Motor neuron (in vitro differentiated cells): Measurements from ENCODE around the gene AGAP5. TPM values are rescaled to one million over a fixed set of nuclear protein-coding genes. Genes with fewer than 3 reads are reported as not detected.
"Not testable (repeated sequence)": the region's sequence is repeated elsewhere in the genome, so short reads cannot be mapped to it uniquely, and the experiment has no call there.

ENCODE experiments used
- ATAC-seq, 8 experiments: fragments of 200-7000 bp; cut with Tn5 transposase; replicated peaks in 6 of 8; 2 replicates each; pipeline ENCODE4 v1.8.0; 2021; ENCODE audit warnings: mild to moderate bottlenecking in 8 of 8, moderate library complexity in 8 of 8
- H3K27ac ChIP-seq, 2 donors: fragments of 250-450 bp; sonication (Bioruptor Pico); 2 replicates each; pipeline ENCODE4 v1.9.0; 2021; ENCODE audit warnings: antibody characterized with exemption in 2 of 2, mild to moderate bottlenecking in 2 of 2, moderate library complexity in 1 of 2
- H3K4me1 ChIP-seq, 2 donors: fragments of 250-450 bp; sonication (Bioruptor Pico); replicated peaks in 1 of 2; 2 replicates each; pipeline ENCODE4 v1.6.1; 2021; ENCODE audit warnings: antibody characterized with exemption in 2 of 2, mild to moderate bottlenecking in 2 of 2, moderate library complexity in 1 of 2
- H3K4me3 ChIP-seq, 5 donors: fragments of 250-450 bp; sonication (Bioruptor Pico); 2 replicates each; pipeline ENCODE4 v1.9.0; 2021; ENCODE audit warnings: antibody characterized with exemption in 5 of 5, mild to moderate bottlenecking in 5 of 5, moderate library complexity in 4 of 5
- WGBS, 10 experiments: fragments of 450-650 bp; shearing (Covaris generic); methylation state at CpG; one replicate each; pipeline ENCODE4 v1.0.0; 2022; 5-methylcytosine and 5-hydroxymethylcytosine counted together
- in situ Hi-C, 9 experiments: fragments of 400-800 bp; cut with MboI; loops; one replicate each; pipeline ENCODE4 v1.15.0; 2021; ENCODE audit warnings: low sequenced_read_pairs in 9 of 9, low pct_unique_long_range_greater_than_20kb in 2 of 9; ENCODE audit not compliant: unreplicated experiment in 9 of 9
- total RNA-seq, 8 experiments: library from RNA; unstranded; fragments of 300-600 nt; gene quantifications; 2 replicates each; pipeline versions ENCODE4 v1.2.3 to v1.2.4, GENCODE V29; 2022

Gene AGAP5
- total RNA-seq, 8 experiments from 2014 or later, result 2.0 to 10.2 (median 4.1) TPM

GRCh38 chr10:73707628-73708027 is 9.7 kb upstream of the AGAP5 start:
- H3K4me1 ChIP-seq, H3K27ac ChIP-seq, in situ Hi-C loops, H3K4me3 ChIP-seq, ATAC-seq: not testable (repeated sequence)

GRCh38 chr10:73706488-73706887 is 8.6 kb upstream of the AGAP5 start:
- H3K27ac ChIP-seq, in situ Hi-C loops: not testable (repeated sequence)
- WGBS, 10 experiments, result 100% methylated on average over 1 of the region's 2 CpGs; no CpG with 5 or more reads in 9 of the 10 experiments

GRCh38 chr10:73705506-73706072 is 7.7 kb upstream of the AGAP5 start:
- ATAC-seq, H3K4me3 ChIP-seq, in situ Hi-C loops, H3K27ac ChIP-seq, H3K4me1 ChIP-seq: not testable (repeated sequence)
- 100% methylated on average over 1 of the region's 1 CpG; no CpG with 5 or more reads in 9 of the 10 experiments for WGBS, 10 experiments

More at GRCh38 chr10:73706488-73706887, 8.6 kb upstream of the AGAP5 start:
- ATAC-seq, H3K4me3 ChIP-seq, H3K4me1 ChIP-seq: not testable (repeated sequence)

- H3K27ac ChIP-seq, ATAC-seq, in situ Hi-C loops, H3K4me1 ChIP-seq, H3K4me3 ChIP-seq: not testable (repeated sequence)
Measured at GRCh38 chr10:73703924-73704323, 6.0 kb upstream of the AGAP5 start.

GRCh38 chr10:73698819-73699218 is 910 bp upstream of the AGAP5 start:
- H3K4me3 ChIP-seq, H3K4me1 ChIP-seq, ATAC-seq, in situ Hi-C loops, H3K27ac ChIP-seq: not testable (repeated sequence)
- no CpG with 5 or more reads among the region's 2 CpGs for WGBS, 10 experiments

- H3K27ac ChIP-seq, ATAC-seq, H3K4me3 ChIP-seq, in situ Hi-C loops, H3K4me1 ChIP-seq: not testable (repeated sequence)
Measured at GRCh38 chr10:73695302-73695701, 2.6 kb downstream of the AGAP5 start.

GRCh38 chr10:73690755-73691154 is 7.2 kb downstream of the AGAP5 start:
- H3K27ac ChIP-seq, H3K4me3 ChIP-seq, ATAC-seq, H3K4me1 ChIP-seq, in situ Hi-C loops: not testable (repeated sequence)
- 90 to 100% (median 100%) methylated on average over 1 to 4 of the region's 6 CpGs; no CpG with 5 or more reads in 3 of the 10 experiments for WGBS, 10 experiments

- H3K4me3 ChIP-seq, H3K4me1 ChIP-seq, H3K27ac ChIP-seq, in situ Hi-C loops, ATAC-seq: not testable (repeated sequence)
- WGBS, 10 experiments, result no CpG with 5 or more reads among the region's 28 CpGs
Measured at GRCh38 chr10:73689596-73689995, 8.3 kb downstream of the AGAP5 start.

GRCh38 chr10:73687641-73688040 is 10.3 kb downstream of the AGAP5 start:
- 0 to 100% (median 96%) methylated on average over 1 of the region's 1 CpG; no CpG with 5 or more reads in 2 of the 10 experiments for WGBS, 10 experiments
- H3K27ac ChIP-seq, ATAC-seq, H3K4me3 ChIP-seq, in situ Hi-C loops, H3K4me1 ChIP-seq: not testable (repeated sequence)

GRCh38 chr10:73674546-73674945 is 23.4 kb downstream of the AGAP5 start:
- no CpG with 5 or more reads among the region's 20 CpGs for WGBS, 10 experiments
- ATAC-seq, H3K27ac ChIP-seq, H3K4me3 ChIP-seq, in situ Hi-C loops, H3K4me1 ChIP-seq: not testable (repeated sequence)

- H3K4me1 ChIP-seq, ATAC-seq, in situ Hi-C loops, H3K4me3 ChIP-seq, H3K27ac ChIP-seq: not testable (repeated sequence)
- WGBS, 10 experiments, result no CpG with 5 or more reads among the region's 4 CpGs
Measured at GRCh38 chr10:73668378-73668777, 29.5 kb downstream of the AGAP5 start.

GRCh38 chr10:73666153-73666809 is 31.6 kb downstream of the AGAP5 start:
- in situ Hi-C loops, H3K4me3 ChIP-seq, H3K27ac ChIP-seq, ATAC-seq, H3K4me1 ChIP-seq: not testable (repeated sequence)
- 80% methylated on average over 1 of the region's 5 CpGs; no CpG with 5 or more reads in 9 of the 10 experiments for WGBS, 10 experiments

GRCh38 chr10:73665581-73665980 is 32.3 kb downstream of the AGAP5 start:
- H3K4me1 ChIP-seq, ATAC-seq, H3K4me3 ChIP-seq, in situ Hi-C loops, H3K27ac ChIP-seq: not testable (repeated sequence)
- 80% methylated on average over 1 of the region's 3 CpGs; no CpG with 5 or more reads in 9 of the 10 experiments for WGBS, 10 experiments
